ENCODE results near the gene GNA14. TPM values are rescaled to one million over a fixed set of nuclear protein-coding genes. Genes with fewer than 3 reads are reported as not detected.

Gene GNA14
- total RNA-seq, 2 experiments from 2014 or later, result not detected

DNA sequence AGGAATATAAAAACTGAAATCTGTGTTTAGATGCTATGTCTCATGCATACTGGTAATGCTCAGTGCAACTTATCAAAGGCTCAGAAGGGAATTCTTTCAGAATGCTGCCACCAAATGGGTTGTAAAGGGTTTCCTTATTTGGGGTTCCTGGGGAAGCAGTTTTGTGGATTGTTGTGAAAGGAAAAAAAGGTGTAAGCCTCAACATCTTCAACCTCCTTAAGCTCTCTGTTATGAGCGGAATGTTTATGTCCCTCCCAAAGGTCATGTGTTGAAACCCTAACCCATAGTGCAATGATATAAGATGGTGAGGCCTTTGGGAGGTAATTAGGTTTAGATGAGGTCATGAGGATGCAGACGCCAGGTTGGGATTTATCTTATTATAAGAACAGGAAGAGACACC lies 41.6 kb downstream of the GNA14 start:
- Mint-ChIP-seq H3K36me3 (no peaks in the 10 kb centered on the region), H3K4me3 (no peak overlapping the region), H3K27ac (no peak overlapping the region), H3K9me3 (ENCODE audit: low read depth) (no peaks in the 10 kb centered on the region), H3K4me1 (no peaks in the 10 kb centered on the region), H3K27me3 (peaks cover 21% of the 10 kb centered on the region)
- DNase-seq (no peak), ATAC-seq (no peak)
- CTCF ChIA-PET, result no interaction called here

DNA sequence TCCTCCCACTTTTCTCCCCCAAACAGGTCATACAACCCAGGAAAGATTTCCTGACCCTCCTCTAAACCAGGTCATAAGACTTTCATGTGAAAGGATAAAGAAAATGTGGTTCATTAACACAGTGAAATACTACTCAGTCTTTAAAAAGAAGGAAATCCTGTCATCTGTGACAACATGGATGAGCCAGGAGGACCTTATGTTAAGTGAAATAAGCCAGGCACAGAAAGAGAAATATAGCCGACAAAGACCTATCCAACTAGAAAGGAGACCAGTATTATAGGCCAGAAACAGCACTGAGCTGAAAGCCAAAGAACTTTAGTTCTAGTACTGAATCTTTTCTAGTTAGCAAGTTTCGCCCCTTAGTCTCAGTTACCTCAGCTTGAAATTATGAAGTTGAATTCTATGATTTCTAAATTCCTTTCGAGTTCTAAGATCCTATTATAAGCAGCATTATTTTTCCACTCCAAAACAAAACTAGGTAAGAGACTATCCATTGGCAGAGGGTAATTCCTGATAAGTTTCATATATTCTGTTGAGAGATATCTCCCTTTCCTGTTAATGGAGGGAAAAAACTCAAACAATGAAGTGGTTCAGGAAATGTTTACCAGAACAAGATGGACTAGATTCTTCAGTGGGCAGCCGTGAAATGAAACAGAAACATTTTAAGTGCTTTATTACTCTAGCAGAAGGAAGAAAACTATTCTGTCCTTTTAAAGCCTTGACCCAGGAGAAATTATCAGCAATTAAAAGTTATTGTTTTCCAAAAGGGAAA lies 42.5 kb downstream of the GNA14 start:
- DNase-seq, result no peak
- no peak for ATAC-seq
- H3K9me3 Mint-ChIP-seq (ENCODE audit: low read depth), result no peaks in the 10 kb centered on the region

DNA sequence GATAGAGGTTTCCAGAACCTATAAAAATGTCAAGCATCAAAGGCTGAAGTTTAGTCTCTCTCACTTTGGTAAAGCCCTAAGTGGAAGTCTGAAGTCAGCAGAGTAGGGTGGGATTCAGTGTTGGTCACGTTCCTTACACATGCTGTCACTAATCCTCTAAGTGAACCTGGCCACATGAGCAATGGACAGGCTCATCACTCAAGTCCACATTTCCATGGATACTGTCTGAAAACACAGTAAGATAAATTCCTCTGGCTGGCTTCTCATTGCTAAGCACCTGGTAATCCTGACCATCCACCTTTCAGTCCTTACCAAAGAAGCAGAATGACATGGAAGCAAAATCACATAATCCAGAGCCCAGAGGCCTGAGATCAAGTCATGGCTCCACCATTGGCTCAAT lies 43.8 kb downstream of the GNA14 start:
- Mint-ChIP-seq H3K27ac (no peak overlapping the region), H3K27me3 (peaks cover 10% of the 10 kb centered on the region), H3K36me3 (no peaks in the 10 kb centered on the region), H3K4me1 (no peaks in the 10 kb centered on the region), H3K9me3 (ENCODE audit: low read depth) (no peaks in the 10 kb centered on the region), H3K4me3 (no peak overlapping the region)
- ATAC-seq, result no peak
- DNase-seq, result no peak
- CTCF ChIA-PET, result no interaction called here

More for the DNA sequence above, 42.5 kb downstream of the GNA14 start:
- H3K4me3 Mint-ChIP-seq, result no peak overlapping the region
- CTCF ChIA-PET, result no interaction called here
- no peaks in the 10 kb centered on the region for H3K4me1 Mint-ChIP-seq
- H3K27ac Mint-ChIP-seq, result no peak overlapping the region
- no peaks in the 10 kb centered on the region for H3K36me3 Mint-ChIP-seq
- H3K27me3 Mint-ChIP-seq, result peaks cover 19% of the 10 kb centered on the region

DNA sequence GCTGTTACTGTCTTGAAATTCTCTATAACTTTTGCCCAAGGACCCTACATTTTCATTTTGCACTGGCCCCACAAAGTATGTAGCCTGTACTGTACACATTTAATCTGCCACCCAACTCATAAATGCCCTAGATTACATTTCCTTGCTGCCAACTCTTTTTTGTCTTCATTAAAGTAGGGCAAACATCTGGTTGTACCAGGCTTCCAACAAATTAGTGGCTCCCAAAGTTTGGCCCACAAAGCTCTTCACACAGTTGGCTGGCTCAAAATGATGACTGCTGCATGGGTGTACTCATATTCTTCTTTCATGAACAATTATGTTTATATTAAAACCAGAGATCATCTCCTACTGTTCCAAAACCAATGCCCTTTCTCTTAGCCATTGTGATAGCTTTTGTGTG lies 45.3 kb downstream of the GNA14 start:
- no peaks in the 10 kb centered on the region for H3K9me3 Mint-ChIP-seq (ENCODE audit: low read depth)
- no peaks in the 10 kb centered on the region for H3K4me1 Mint-ChIP-seq
- no peaks in the 10 kb centered on the region for H3K36me3 Mint-ChIP-seq
- ATAC-seq (no peak), DNase-seq (no peak)
- CTCF ChIA-PET, result no interaction called here
- H3K27ac Mint-ChIP-seq, result no peak overlapping the region
- H3K4me3 Mint-ChIP-seq, result no peak overlapping the region
- H3K27me3 Mint-ChIP-seq, result peaks cover 4% of the 10 kb centered on the region

DNA sequence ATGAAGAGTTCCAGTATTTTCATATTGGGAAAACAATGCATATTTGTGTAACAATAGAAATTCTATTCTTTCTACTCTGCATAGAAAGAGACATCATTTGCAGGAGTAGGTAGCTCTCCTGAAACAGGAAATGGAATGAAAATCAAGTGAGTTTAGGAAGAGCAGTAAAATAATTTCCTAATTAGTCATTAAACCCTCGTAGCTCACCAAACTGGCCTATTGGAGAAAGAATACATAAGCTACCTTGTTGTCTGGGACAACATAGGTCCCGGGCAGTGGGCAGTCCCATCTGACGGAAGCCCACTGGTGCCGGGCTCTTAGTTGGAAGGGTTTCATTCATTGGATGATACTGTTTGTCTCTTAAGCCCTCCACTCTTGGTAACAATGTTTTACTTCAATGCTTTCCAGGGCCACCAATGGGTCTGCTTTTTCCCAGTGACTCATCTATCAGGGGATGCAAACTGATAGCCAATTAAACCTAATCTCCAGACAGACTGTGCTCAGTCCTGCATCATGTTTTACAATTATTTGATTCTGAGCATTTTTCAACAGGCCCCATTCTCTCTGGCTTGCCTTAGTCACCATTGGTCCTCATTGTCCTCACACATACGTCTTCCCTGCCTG lies 46.5 kb downstream of the GNA14 start:
- DNase-seq (no peak), ATAC-seq (no peak)
- Mint-ChIP-seq H3K4me1 (no peaks in the 10 kb centered on the region), H3K27ac (no peak overlapping the region), H3K36me3 (no peaks in the 10 kb centered on the region), H3K9me3 (ENCODE audit: low read depth) (no peaks in the 10 kb centered on the region), H3K4me3 (no peak overlapping the region), H3K27me3 (peaks cover 2% of the 10 kb centered on the region)
- CTCF ChIA-PET, result no interaction called here

DNA sequence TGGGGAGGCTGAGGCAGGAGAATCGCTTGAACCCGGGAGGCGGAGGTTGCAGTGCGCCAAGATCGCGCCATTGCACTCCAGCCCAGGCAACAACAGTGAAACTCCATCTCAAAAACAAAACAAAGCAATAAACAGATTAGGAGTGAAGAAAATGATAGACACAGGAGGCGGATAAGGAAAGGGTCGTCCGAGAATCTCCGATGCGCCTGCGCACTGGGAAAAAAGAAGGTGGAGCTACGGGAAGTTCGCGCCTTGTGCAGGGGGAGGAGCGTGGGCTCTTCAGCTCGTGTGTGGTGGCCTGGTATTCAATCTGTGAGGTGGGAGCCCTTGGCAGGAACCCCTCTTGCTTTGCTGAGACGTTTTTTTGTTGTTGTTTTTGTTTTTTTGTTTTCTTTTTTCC lies 47.3 kb downstream of the GNA14 start:
- H3K4me1 Mint-ChIP-seq, result peaks cover under 1% of the 10 kb centered on the region
- no peak overlapping the region for H3K4me3 Mint-ChIP-seq
- peaks cover 2% of the 10 kb centered on the region for H3K27me3 Mint-ChIP-seq
- no peaks in the 10 kb centered on the region for H3K9me3 Mint-ChIP-seq (ENCODE audit: low read depth)
- H3K27ac Mint-ChIP-seq, result no peak overlapping the region
- CTCF ChIA-PET, result no interaction called here
- ATAC-seq (no peak), DNase-seq (no peak)
- no peaks in the 10 kb centered on the region for H3K36me3 Mint-ChIP-seq

DNA sequence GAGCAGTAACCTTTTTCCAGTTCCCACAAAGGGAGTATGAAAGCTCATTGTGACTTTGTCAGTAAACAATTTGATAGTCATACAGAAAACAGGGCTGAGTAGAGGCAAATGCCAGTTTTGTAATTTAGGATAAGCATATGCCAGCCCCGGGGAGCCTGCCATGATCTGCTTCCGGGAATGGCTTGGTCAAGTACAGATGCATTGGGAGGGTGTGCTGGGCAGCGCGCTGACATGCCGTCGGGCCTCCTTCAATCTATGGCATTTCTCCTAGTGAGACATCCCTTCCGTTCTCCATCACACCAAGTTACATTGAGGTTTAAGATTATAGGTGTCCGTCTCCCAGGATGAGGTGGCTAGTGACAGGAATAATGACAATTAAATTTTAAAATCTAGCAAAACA lies 48.6 kb downstream of the GNA14 start:
- DNase-seq (no peak), ATAC-seq (no peak)
- no peaks in the 10 kb centered on the region for H3K27me3 Mint-ChIP-seq
- H3K36me3 Mint-ChIP-seq, result no peaks in the 10 kb centered on the region
- CTCF ChIA-PET, result no interaction called here
- H3K4me3 Mint-ChIP-seq, result no peak overlapping the region
- peaks cover 9% of the 10 kb centered on the region for H3K4me1 Mint-ChIP-seq
- H3K27ac Mint-ChIP-seq, result no peak overlapping the region
- no peaks in the 10 kb centered on the region for H3K9me3 Mint-ChIP-seq (ENCODE audit: low read depth)

DNA sequence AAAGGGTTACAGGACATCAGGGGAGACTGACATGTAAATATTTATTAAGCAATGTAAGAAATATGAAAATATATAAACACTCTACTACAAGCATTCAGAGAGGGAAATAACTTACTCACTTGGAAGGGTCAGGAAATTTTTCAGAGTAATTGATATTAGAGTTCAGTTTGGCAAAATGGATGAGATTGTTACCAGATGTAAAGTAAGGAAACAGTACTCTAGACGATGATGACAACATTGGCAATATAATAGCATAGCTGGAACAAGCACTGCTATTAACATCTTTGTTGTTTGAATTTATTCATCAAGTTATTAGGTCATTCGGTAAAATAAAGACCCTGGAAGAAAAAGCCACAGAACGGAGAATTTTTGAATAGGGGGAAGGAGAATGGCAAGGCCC lies 49.1 kb downstream of the GNA14 start:
- no peaks in the 10 kb centered on the region for H3K27me3 Mint-ChIP-seq
- no peak for ATAC-seq
- H3K4me3 Mint-ChIP-seq, result no peak overlapping the region
- no peaks in the 10 kb centered on the region for H3K9me3 Mint-ChIP-seq (ENCODE audit: low read depth)
- CTCF ChIA-PET, result no interaction called here
- no peak for DNase-seq
- no peaks in the 10 kb centered on the region for H3K36me3 Mint-ChIP-seq
- H3K27ac Mint-ChIP-seq, result no peak overlapping the region
- peaks cover 9% of the 10 kb centered on the region for H3K4me1 Mint-ChIP-seq

DNA sequence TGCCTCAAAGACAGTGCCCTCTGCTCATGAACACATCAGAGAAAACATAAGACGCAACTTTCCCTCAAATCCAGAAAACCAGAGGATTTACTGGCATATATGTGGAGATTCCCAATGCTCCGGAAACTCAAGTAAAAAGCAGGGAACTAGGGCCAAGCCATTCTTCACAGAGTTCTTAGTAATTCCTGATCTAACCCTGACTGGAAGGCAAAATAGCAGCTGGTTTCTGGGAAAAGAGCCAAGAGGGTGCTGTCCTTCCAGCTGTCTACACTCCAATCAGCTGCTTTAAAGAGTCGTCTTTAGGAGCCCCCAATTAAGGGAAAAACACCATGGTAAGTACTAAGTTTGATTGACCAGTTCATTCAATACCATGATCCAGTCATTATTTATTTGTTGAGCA lies 49.6 kb downstream of the GNA14 start:
- no peaks in the 10 kb centered on the region for H3K36me3 Mint-ChIP-seq
- ATAC-seq (no peak), DNase-seq (no peak)
- H3K9me3 Mint-ChIP-seq (ENCODE audit: low read depth), result no peaks in the 10 kb centered on the region
- no peaks in the 10 kb centered on the region for H3K27me3 Mint-ChIP-seq
- H3K27ac Mint-ChIP-seq, result no peak overlapping the region
- peaks cover 9% of the 10 kb centered on the region for H3K4me1 Mint-ChIP-seq
- no peak overlapping the region for H3K4me3 Mint-ChIP-seq
- CTCF ChIA-PET, result no interaction called here

DNA sequence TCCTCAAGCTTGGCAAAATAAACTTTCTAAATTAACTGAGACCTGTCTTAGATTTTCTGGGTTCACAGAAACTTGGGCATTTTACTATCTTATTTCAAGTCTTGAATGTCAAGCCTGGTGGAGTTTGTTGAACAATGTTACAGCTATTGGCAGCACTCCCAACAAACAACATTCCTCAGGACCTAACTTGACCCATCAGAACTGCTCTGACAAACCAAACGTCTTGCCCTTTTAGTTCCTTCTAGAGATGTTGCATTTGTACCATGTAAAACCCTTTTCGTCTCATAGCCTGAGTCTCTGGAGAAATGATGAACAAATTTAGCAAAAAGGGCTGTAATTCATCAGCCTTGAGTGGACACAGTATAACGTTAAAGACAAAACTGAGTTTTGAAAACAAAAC lies 51.1 kb downstream of the GNA14 start:
- DNase-seq, result no peak
- CTCF ChIA-PET, result no interaction called here
- no peaks in the 10 kb centered on the region for H3K36me3 Mint-ChIP-seq
- no peak overlapping the region for H3K4me3 Mint-ChIP-seq
- no peaks in the 10 kb centered on the region for H3K9me3 Mint-ChIP-seq (ENCODE audit: low read depth)
- no peak overlapping the region for H3K27ac Mint-ChIP-seq
- H3K4me1 Mint-ChIP-seq, result peaks cover 9% of the 10 kb centered on the region
- no peaks in the 10 kb centered on the region for H3K27me3 Mint-ChIP-seq
- no peak for ATAC-seq

DNA sequence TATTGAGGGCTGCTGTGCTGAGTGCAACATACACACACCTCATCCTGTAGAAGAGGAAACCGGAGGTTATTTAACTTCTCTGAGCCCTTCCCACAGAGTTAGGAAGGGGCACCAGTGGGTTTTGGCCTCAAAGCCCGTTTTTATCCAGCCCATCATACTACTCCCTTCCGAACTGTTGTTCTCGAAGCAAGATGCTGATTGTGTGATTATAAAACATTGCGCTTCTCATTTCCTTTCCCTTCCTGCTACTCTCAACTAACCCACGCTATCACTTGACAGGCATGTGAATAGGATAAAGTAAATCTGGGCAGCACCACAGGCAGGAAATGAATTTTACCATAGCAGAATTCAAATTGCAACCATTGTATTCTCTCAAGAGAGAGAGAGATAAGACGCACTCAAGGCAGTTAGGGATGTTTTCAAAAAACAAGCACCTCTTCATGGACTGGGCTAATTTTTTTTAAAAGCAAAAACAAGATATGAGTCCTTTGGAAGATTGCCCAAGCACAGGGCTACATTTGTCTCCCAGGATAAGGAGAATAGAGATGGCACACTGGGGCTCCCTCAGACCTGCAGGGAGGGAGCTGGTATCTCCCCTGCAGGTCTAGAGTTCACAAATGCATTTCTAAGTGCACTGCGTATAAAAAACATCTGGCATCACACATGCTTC lies 52.6 kb downstream of the GNA14 start:
- ATAC-seq, result no peak
- CTCF ChIA-PET, result no interaction called here
- no peaks in the 10 kb centered on the region for H3K36me3 Mint-ChIP-seq

DNA sequence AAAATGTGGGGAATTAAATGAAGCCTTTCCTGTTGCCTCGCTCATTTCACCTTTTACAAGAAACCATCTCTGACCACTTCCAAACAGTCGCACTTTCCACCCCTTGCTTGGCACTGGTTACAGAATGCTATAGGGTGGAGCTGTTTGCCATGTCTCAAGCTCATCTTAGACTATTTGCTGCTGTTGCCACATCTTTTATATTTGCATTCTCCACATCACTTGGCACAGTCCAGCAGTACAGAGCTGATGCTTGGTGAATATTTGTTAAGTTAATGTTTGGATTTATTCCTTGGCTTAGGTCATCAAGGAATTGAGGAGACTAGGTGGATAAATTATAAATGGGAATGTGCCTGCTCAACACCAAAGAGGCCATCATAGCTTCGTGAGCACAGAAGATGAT lies 53.2 kb downstream of the GNA14 start:
- no peaks in the 10 kb centered on the region for H3K9me3 Mint-ChIP-seq (ENCODE audit: low read depth)
- CTCF ChIA-PET, result no interaction called here
- no peak overlapping the region for H3K27ac Mint-ChIP-seq
- no peak overlapping the region for H3K4me3 Mint-ChIP-seq
- H3K36me3 Mint-ChIP-seq, result no peaks in the 10 kb centered on the region
- no peaks in the 10 kb centered on the region for H3K27me3 Mint-ChIP-seq
- DNase-seq, result no peak
- no peak for ATAC-seq
- H3K4me1 Mint-ChIP-seq, result peaks cover 9% of the 10 kb centered on the region

More for the DNA sequence above, 52.6 kb downstream of the GNA14 start:
- H3K4me1 Mint-ChIP-seq, result peaks cover 9% of the 10 kb centered on the region
- DNase-seq, result no peak
- H3K9me3 Mint-ChIP-seq (ENCODE audit: low read depth), result no peaks in the 10 kb centered on the region
- H3K27ac Mint-ChIP-seq, result no peak overlapping the region
- no peaks in the 10 kb centered on the region for H3K27me3 Mint-ChIP-seq
- H3K4me3 Mint-ChIP-seq, result no peak overlapping the region

DNA sequence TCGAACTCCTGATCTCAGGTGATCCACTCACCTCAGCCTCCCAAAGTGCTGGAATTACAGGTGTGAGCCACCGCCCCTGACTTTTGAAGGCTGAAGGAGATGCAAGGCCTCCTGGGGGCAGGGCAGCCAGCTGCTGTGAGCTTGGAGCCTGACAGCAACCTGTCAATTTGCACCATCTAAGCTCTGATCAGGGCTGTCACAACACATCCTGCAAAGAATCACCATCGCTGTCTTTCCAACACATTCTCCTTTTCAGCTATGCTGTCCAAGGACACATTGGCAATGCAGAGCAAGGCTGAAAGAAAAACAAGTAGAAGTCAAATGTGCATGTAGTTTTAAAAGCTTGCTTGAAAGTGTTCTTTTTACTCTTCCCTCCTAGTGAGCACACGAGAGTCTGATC lies 54.6 kb downstream of the GNA14 start:
- Mint-ChIP-seq H3K9me3 (ENCODE audit: low read depth) (no peaks in the 10 kb centered on the region), H3K36me3 (no peaks in the 10 kb centered on the region), H3K27ac (no peak overlapping the region), H3K4me3 (no peak overlapping the region), H3K4me1 (peaks cover 9% of the 10 kb centered on the region), H3K27me3 (no peaks in the 10 kb centered on the region)
- CTCF ChIA-PET, result no interaction called here
- ATAC-seq (no peak), DNase-seq (no peak)

DNA sequence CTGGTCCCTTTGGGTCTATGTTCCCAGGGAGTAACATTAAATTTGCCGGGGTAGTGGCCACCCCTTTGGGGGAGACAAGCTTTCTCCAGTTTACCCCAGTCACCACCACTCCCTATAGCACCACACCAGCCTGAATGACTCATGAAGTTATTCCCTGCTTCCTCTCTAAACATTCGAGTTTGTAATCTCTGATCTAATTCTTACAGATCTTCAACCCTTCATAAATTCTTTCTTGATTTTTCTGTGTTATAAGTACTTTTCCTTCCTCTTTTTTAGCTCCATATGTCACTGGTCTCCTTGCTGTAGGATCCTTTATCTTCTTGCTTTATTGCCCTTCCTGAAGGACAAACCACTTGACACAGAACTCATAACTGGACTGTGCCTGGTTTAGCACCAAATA lies 55.6 kb downstream of the GNA14 start:
- Mint-ChIP-seq H3K36me3 (no peaks in the 10 kb centered on the region), H3K27me3 (peaks cover 7% of the 10 kb centered on the region)
- CTCF ChIA-PET, result no interaction called here

More for the DNA sequence above, 55.6 kb downstream of the GNA14 start:
- H3K9me3 Mint-ChIP-seq (ENCODE audit: low read depth), result no peaks in the 10 kb centered on the region
- no peak overlapping the region for H3K4me3 Mint-ChIP-seq
- H3K4me1 Mint-ChIP-seq, result peaks cover 11% of the 10 kb centered on the region
- H3K27ac Mint-ChIP-seq, result no peak overlapping the region
- DNase-seq (no peak), ATAC-seq (no peak)

All from activated CD8-positive, alpha-beta memory T cell treated with anti-CD3 and anti-CD28 coated beads, Interleukin-2, amount 10 ng/mL, durations not matched to agents 7 days and 5 days (primary cell).